Measurements from ENCODE around the gene ZNF423. TPM values are rescaled to one million over a fixed set of nuclear protein-coding genes. Genes with fewer than 3 reads are reported as not detected.

Gene ZNF423
- total RNA-seq, 1 donor from 2014 or later: 0.21 TPM

DNA sequence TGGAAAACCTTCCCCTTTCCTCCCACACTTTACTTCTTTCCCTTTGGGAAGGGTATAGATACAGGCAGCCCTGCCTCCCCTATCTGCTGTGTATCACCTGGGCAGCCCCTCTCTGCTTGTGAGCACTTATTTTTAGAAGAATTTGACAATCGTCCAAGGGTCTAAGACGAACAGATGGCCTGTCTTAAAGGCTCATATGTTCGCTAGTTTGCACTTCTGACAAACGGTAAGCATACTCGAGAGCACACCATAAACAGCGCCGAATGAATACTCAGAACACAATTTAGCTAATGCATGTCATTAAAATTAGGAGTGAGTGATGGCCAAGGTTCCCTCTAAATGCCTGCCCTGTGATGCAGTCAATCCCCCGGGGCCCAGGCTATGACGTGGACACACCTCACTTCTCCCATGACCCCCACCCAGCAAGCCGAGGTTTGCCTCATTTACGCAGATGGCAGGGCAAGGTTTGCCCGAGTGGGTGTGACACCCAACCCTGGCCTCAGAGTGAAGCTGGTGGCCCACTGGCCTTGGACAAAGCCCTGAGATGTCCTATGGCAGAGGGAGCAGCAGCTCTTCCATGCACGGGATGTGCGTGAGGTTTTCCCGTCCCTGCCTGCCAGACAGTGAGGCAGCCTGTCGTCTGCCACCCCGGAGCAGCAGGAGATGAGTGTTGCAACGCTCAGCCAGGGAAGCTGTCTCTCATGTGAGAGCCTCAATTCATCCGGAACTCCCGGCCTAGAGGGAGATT lies 357.1 kb downstream of the ZNF423 start:
- no peak for DNase-seq (ENCODE audit: low read depth)

DNA sequence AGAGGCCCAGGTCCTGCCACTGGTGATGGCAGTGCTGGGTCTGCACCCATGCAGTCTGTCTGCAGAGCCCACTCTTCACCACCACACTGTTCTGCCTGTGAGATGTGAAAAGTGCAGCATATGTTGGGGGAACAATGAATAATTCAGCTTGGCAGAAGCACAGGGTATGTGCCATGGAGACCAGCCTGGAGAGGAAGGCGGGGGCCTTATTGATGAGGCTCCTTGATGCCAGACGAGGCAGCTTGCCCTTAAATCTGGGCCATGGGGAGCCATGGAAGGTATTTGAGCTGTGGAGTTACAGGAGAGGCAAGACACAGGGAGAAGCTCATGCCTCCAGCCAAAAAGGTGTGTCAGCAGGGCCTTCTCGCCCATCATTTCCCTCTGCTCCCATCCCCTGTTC lies 357.6 kb downstream of the ZNF423 start:
- DNase-seq (ENCODE audit: low read depth): no peak

DNA sequence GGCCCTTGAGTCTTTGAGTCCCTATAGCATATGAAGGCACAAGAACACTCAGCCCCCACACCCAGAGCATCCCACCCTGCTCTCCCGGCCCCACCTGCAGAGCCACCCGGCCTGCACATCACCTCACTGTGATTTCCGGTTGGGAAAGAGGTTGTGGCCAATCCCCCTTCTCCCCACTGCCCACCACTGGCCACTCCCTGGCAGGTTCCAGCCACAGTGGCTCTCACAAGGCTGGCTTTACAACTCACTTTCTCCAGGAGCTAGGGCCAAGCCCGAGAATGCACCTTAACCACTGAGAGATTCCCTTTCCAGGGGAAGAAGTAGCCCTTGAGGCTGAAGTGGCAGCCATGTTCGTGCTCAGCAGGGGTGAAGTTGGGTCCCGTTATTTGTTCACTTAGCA lies 358.4 kb downstream of the ZNF423 start:
- DNase-seq (ENCODE audit: low read depth): no peak

DNA sequence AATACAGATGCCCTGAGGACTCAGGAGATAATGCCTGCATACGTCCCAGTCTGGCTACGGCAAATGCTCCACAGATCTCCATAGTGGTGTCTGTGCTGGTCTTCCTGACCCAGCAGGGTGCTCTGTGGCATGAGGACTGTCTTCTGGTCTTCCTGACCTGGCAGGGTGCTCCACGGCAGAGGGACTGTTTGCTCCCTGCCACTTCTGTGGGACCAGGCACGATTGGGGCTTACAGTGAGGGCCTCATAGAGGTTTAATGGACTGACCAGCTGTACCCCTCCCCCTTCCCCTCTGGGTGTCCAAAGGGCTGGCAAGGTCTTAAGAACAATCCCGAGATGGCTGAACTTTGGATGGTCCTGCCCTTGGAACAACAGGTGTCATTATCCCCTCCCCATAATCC lies 359.3 kb downstream of the ZNF423 start:
- no peak for DNase-seq (ENCODE audit: low read depth)

DNA sequence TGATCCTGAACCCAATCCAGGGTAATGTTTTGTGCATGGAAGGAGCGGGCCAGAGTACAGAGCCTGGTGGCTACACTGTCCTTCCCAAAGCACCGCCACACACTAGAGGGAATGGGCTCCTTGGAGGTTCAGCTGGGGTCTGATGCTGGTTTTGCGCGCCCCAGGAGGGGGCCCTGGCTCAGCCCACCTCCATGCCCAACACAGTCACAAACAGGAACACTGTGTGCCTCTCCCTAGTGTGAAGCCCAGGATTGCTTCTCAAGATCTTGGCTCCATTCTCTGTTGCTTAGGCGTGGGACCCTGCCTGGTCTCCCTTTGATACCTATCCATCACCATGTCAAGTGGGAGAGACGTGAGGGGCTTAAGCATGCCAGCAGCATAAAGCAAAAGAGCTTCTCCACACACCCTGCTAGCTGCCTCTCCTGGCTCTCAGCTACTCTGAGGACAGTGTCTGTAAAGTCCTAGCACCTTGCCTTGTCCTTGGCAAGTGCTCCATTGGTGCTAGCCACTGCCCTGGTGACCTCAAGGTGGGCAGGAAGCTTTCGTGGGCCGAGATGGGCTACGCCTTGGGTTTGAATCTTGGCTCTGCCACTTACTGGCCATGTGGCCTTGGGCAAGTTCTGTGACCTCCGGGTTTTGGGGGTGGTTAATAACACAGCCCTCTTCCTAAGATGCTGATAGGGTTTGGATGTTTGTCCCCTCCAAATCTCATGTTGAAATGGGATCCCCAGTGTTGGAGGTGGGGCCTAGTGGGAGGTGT lies 360.1 kb downstream of the ZNF423 start:
- DNase-seq (ENCODE audit: low read depth): no peak

DNA sequence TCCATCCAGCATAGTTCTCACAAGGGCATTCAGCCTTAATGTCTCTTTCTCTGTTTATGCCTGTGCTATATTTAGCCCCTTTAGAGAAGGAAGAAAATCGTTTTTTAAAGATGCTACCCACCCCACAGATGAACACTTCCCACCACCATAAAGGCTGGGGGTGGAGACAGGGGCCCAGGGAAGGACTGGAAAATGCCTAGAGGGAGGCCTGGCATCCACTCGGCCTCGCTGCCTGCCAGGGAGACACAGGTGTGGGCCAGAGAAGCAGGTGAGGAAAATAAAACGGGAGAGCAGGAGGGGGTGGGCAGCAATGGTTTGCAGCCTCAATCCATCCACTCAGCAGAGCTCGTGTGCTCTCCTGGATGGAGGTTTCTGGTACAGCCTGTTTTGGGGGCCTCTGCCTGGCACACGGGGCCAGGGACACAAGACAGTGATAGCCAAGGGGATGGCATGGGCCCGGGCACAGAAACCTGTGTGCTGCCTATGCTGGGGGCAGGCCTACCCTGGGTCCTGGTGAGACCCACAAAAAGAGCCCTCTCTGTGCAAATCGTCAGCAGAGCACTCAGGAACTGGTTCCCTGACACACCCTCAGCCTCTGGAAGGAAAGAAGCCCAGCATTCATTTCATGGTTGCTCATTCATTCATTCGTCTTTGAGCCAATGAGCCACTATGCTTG lies 360.9 kb downstream of the ZNF423 start:
- DNase-seq (ENCODE audit: low read depth): no peak

DNA sequence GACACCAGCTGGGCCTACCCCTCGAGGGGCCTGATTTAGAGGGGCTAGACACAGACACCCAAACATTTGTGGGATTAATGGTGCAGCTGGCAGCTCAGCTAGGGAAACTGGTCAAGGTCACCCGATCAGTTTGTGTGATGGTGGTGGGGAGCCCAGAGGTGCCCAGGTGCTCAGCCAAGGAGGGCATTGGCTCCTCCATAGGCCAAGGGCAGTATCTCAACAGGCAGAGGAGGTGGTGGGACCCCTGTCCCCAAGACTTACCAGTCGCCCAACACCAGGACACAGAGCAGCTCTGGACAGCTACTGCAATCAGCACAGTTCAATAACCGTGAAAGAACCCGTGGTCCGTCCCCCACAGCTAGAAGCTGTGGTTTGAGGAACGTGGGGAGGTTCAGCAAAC lies 361.4 kb downstream of the ZNF423 start:
- DNase-seq (ENCODE audit: low read depth): no peak

DNA sequence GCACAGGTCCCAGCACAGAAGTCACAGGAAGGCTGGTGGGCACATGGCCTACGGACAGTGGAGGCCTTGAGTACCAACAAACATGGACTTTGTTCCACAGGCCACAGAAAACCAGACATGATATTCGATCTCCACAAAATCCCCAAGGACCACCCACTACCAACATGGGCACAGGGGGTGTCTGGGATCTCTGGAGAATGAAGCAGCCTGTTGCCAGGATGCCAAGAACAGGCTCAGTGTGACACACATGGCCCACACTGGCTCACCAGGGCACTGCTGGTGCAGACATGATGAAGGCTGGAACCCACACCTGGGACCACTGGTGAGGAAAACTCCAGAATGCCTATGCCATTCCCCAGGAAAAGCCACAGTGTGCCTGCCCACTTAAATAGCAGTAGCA lies 362.1 kb downstream of the ZNF423 start:
- DNase-seq (ENCODE audit: low read depth): no peak

DNA sequence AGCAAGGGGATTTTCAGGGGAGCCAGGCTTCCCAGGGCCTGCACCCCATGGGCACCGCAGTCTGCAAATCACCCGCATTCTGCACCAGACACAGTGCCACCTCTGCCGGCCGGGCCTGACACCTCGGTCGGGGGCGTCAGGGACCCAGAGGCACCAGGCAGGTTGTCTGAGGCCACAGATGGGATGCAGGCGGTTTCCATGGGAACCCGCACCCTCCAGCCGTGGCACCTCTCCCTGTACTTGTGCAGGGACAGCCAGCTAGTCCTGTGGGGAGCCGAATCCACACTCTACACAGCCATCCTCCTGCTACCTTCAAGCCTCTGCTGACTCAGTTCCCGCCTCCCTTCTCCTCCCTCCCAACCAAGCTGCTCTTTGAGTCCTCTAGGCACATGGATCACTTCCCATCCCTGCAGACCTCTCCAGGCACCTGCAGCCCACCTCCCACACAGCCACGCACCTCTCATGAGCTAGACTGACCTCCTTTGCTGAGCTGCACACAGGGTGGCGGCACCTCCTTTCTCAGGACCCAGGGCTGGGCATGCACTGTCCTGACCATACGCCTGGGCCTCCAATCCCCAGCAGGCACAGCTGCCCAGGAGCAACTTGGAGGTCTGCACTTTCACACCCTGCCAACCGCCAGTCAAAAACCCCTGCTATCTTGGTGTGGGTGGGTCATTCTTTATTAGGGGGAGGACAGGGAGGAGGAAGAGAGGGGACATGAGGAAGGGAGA lies 362.9 kb downstream of the ZNF423 start:
- no peak for DNase-seq (ENCODE audit: low read depth)

DNA sequence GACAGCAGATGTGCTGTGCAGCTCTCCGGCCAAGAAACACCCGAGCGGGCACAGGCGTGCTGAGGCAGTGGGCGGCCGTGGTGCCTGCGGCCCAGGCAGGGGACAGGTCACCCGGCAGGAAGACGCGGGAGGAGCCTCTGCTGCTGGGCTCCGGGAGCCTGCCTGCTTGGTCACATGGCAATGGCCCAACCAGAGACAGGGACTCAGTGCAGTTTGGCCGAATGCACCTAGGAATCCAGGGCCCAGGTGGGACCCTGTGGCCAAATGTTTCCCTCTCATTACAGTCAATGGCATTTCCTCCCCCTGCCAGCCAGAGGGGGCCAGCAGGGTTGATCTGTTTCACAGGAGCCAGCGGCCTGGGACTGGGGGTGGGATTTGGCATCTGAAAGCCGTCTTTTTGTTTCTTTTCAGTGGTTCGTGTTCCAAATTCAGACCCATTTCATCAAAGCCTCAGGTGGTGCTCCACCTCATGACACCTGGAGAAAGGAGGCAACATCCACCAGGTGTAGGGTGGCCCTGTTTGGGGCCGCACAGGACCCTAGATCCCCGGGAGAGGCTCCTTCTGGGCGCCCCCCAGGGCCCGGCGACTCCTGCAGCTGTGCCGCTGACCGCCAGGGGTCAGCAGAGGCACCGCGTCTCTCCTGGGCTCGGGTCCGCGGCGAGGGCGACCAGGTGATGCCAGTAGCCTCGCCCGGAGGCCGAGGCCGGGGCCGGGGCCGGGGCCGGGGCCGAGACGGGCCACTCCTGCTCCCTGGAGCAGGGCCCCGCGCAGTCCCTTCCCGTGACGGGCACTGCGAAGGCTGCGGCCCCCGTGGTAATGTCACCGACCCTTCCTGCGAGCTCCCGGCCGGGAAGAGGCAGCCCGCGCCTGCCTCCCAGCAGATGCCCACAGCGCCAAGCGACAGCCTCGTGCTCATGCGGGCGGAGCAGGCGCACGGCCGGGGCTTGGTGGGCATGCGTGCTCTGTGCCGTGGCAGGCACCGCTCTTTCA lies 363.8 kb downstream of the ZNF423 start:
- DNase-seq (ENCODE audit: low read depth): no peak

DNA sequence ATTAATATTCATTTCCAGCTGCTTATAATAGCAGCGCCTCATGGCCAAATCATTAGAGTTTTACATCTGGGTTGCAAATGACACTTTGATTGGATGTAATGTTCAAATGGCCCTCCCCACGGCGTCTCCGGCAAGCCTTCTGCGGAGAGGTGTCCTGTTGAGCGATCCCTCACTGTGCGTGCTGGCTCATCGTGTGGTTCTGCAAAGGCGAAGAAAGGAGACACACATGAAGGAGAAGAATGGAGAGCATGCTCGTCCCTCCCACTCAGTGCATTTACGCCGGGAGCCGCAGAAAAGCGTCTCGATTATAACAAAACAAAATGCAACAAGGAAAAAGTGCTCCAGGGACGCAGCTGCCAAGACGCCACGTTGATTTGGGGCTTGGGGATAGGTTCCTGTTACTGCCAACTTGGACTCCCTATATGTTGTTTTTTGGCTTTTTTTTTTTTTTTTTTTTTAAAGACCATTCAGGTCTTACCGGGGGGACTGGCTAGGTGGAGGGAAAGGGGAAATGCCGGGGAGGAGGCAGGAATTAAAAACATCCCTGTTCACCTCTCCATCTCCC lies 364.7 kb downstream of the ZNF423 start:
- DNase-seq (ENCODE audit: low read depth): no peak

DNA sequence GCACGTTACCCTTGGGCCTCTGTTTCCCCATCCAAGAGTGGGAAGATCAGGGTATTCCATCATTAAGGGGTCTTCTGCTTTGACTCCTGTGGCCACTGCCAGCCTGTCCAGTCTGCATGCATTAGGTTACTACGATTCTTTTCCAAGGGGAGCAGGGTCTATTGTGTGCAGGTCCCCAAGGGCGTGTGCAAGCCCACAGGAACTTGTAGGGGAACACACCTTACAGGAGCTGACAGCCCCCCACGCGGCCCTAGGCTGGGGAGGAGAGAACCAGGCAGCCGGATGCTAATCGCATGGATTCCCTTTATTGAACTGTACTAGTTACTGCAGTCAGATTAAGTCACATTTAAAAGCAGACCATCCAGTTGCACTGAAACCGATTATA lies 365.6 kb downstream of the ZNF423 start:
- no peak for DNase-seq (ENCODE audit: low read depth)

DNA sequence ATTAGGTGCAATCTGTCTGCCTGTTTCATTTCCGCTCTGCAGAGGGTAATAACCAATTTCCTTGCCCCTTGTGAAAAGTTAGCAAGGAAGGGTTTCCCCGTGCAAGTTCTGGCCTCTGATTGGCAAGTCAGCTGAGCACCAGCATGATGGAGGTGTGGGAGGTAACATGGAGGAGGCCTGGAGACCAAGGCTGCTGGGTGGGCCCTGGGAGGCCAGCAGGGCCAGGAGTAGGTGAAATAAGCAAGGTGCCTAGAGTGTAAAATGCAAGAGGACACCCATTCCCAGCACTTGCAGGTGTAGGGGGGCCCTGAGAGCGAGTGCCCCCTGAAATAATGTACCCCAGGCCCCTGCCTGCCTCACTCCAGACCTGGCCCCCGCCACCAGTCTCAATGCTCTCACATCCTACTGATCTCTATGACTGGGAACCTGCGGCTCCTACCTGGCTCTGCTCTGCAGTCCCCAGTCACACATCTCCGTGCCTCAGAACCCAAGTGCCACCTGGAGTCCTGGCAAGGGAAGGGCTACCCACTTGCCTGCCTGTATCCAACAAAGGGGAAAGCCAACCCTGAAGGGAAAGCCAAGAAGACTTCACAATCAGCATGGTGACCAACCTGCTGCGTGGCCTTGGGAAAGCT lies 366.1 kb downstream of the ZNF423 start:
- no peak for DNase-seq (ENCODE audit: low read depth)

DNA sequence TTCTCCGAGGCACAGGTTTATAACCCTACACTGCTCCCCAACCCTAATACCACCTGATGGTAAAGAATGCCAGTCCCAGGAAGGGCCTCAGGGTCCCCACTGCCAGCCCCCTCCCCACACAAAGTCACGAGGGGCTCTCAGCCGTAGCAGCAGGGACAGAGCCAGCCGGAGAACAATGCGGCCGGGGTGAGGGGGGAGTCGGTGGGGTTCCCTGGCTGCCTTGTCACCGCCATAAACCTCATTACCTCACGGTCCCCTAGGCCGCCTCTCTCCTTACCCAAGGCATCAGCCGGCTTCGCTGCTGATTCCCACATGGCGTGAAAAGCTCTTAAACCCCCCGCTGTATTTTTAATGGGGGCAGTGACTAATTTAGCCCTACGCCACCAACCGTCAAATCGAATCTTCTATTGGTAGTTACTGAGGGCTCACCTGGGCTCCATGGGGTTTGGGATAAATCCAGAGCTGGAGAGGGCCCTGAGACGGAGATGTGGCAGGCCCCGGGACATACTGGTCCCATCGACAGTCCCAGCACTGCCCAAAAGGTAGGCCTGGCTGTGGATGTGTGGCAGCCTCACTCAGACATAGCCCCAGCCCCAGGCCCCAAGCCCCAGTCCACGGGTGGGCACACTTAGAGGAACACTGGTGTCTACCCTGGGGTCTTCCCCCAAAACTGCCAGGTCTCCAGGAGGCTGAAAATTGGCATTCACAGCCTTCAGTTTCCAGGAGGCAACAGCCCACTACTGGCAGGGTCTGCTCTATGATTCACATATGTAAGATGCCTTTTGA lies 367.0 kb downstream of the ZNF423 start:
- no peak for DNase-seq (ENCODE audit: low read depth)

DNA sequence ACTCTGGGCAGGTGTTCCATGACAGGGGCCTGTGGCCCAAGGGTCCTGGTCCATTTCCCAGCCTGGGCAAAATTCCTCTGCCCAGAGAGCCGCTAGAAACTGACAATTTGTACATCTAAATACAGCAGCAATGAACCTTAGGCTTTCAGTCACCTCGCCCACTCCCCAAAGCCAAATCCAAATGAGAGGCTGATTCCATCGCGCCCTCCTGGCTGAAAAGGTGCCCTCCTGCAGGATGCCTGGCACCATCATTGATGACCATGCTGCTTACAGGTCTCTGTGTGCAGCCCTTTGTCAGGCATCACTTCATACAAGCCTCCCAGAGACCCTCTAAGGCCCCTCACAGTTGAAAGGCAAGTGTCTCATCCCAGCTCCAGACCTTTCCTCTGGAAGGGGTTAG lies 367.6 kb downstream of the ZNF423 start:
- DNase-seq (ENCODE audit: low read depth): no peak

DNA sequence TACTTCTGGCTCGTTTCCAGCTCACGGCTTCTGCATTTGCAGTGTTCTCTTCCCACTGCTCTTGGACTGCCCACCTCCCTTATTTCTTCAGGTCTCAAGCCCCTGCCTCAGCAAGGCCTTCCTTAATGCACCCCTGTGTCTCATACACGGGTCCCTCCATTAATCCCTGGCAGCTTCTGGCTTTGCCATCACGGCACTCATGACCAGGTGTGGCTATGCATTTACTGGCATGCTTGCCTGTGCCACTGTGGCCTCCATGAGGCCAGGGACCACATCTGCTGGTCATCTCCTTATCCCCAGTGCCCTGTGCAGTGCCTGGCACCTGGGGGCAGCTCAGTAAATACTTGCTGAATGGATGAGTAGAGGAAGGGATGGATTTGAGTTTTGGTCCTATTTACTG lies 368.2 kb downstream of the ZNF423 start:
- no peak for DNase-seq (ENCODE audit: low read depth)

DNA sequence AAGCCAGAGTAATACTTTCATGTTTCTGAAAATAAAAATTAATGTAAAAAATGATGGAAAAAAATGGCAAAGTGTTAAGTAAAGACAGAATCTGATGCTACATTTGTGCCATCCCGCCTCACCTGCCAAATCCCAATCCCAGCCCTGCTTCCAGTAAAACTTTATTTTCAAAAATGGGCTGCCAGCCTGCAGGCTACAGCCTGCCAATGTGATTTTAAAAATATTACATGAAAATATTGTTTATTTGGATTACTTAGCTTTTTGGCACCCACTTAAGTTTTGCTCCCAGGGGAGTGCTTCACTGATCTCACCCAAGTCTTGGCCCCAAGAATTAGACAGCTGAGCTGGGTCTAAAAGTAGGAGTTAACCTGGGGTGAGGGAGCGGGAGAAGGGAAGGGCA lies 369.5 kb downstream of the ZNF423 start:
- DNase-seq (ENCODE audit: low read depth): no peak

DNA sequence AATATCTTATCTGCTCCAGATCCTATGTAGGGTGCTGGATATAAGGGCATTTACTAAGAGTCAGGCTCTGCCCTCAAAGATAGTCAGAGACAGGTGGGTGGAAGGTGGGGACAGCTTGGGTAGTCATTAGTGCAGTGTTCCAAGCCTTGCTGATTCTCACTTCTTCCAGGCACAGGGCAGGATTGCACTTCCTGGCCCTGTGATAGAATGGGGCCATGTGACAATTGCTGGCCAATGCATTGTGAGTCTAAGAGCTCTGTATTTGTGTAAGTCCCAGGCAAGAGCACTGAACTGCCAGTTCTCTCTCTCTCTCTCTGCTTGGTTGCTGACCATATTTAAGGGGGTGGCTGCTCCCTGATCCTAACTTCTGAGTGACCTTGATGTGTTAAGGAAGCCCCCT lies 370.2 kb downstream of the ZNF423 start:
- no peak for DNase-seq (ENCODE audit: low read depth)

DNA sequence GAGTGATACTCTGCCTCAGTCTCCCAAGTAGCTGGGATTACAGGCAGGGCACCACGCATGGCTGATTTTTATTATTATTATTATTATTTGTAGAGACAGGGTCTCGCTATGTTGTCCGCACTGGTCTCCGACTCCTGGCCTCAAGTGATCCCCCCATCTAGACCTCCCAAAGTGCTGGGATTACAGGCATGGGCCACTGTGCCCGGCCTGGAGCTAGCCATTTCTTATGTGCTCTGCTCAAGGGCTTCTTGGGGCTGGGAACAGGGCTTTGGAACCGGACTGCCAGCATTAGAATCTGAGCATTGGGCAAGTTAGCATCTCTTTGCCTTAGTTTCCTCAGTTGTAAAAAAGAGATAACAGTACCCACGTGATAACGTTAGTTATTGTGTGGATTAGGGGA lies 371.0 kb downstream of the ZNF423 start:
- DNase-seq (ENCODE audit: low read depth): no peak

All from myocyte (in vitro differentiated cells).